ENCODE measurements around the gene HYAL2. TPM values are rescaled to one million over a fixed set of nuclear protein-coding genes. Genes with fewer than 3 reads are reported as not detected.

The HYAL2 gene
- total and polyA plus RNA-seq, 4 donors = 19.5 to 57.6 (median 33.2) TPM

- DNase-seq (ENCODE audit: low spot score) = no peak
- H3K9me3 ChIP-seq (ENCODE audit: control insufficient read depth in 4 of 4, low read length in 3 of 4) = no peaks in the 10 kb centered on the region
- H3K27me3 ChIP-seq (ENCODE audit: control insufficient read depth in 4 of 4, insufficient read depth in 4 of 4, low read length in 3 of 4) = no peaks in the 10 kb centered on the region
- no peaks in the 10 kb centered on the region for H3K36me3 ChIP-seq (ENCODE audit: control insufficient read depth in 4 of 4, insufficient read depth in 3 of 4, low read depth in 1 of 4, low read length in 3 of 4)
- no peak within 1 kb of the TSS for H3K4me3 ChIP-seq (ENCODE audit: low read depth in 1 of 3, low read length in 3 of 3)
- 62% methylated on average over 21 of the region's 21 CpGs for whole genome bisulfite sequencing
- no peak within 1 kb of the TSS for H3K27ac ChIP-seq (ENCODE audit: low read depth in 1 of 2, low read length in 2 of 2)
- TF ChIP-seq ZBTB33 (IDR thresholded peaks at IDR 0.05) (no peak), YY1 (IDR thresholded peaks at IDR 0.05) (no peak), HNF4A (conservative IDR thresholded peaks at IDR 0.05) (no peak), HNF4G (IDR thresholded peaks at IDR 0.05) (no peak), GABPA (IDR thresholded peaks at IDR 0.05 in 1 of 2, conservative IDR thresholded peaks at IDR 0.05 in 1 of 2) (no peak), MAX (IDR thresholded peaks at IDR 0.05) (no peak), SP1 (IDR thresholded peaks at IDR 0.05) (no peak), ATF3 (IDR thresholded peaks at IDR 0.05) (no peak)
- no peak within 1 kb of the TSS for H3K9ac ChIP-seq (ENCODE audit: low read depth in 1 of 2, low read length in 2 of 2)
- H3K4me1 ChIP-seq (ENCODE audit: control insufficient read depth in 4 of 4, insufficient read depth in 4 of 4, low read length in 3 of 4) = peaks cover 1 to 41% (median 17%) of the 10 kb centered on the region in 4 donors
Measured at GRCh38 chr3:50268703-50269451, 53.7 kb downstream of the HYAL2 start, which contains the start of gene SEMA3B. SEMA3B (plus strand) TSS chr3:50269147; CDS start chr3:50269241, 94 bp downstream.

GRCh38 chr3:50268276-50268675 lies 54.3 kb downstream of the HYAL2 start:
- H3K4me3 ChIP-seq (ENCODE audit: low read depth in 1 of 3, low read length in 3 of 3) = no peak overlapping the region
- H3K27ac ChIP-seq (ENCODE audit: low read depth in 1 of 2, low read length in 2 of 2) = no peak overlapping the region
- TF ChIP-seq HNF4G (IDR thresholded peaks at IDR 0.05) = no peak
- no peak for TF ChIP-seq YY1 (IDR thresholded peaks at IDR 0.05)
- no peak for TF ChIP-seq FOXA2 (IDR thresholded peaks at IDR 0.05)
- TF ChIP-seq HNF4A (conservative IDR thresholded peaks at IDR 0.05) = no peak
- TF ChIP-seq MAX (IDR thresholded peaks at IDR 0.05) = no peak
- no peak for TF ChIP-seq EGR1 (IDR thresholded peaks at IDR 0.05; ENCODE audit: low read depth in 2 of 2)
- TF ChIP-seq FOXA1 (IDR thresholded peaks at IDR 0.05) = no peak
- TF ChIP-seq RXRA (IDR thresholded peaks at IDR 0.05) = no peak
- no peak for TF ChIP-seq SP1 (IDR thresholded peaks at IDR 0.05)
- no peak for TF ChIP-seq JUND (IDR thresholded peaks at IDR 0.05)
- no peak for TF ChIP-seq NR2F2 (IDR thresholded peaks at IDR 0.05)
- TF ChIP-seq ATF3 (IDR thresholded peaks at IDR 0.05) = no peak
- no peak for TF ChIP-seq TAF1 (conservative IDR thresholded peaks at IDR 0.05)
- TF ChIP-seq CTCF (IDR thresholded peaks at IDR 0.05; ENCODE audit: low read depth, low read length, missing input control) = no peak
- TF ChIP-seq REST (IDR thresholded peaks at IDR 0.05) = no peak
- TF ChIP-seq GABPA (IDR thresholded peaks at IDR 0.05 in 1 of 2, conservative IDR thresholded peaks at IDR 0.05 in 1 of 2) = no peak
- no peak for TF ChIP-seq RAD21 (IDR thresholded peaks at IDR 0.05)
- no peak for TF ChIP-seq ZBTB33 (IDR thresholded peaks at IDR 0.05)
- H3K9me3 ChIP-seq (ENCODE audit: control insufficient read depth in 4 of 4, low read length in 3 of 4) = no peaks in the 10 kb centered on the region
- no peaks in the 10 kb centered on the region for H3K36me3 ChIP-seq (ENCODE audit: control insufficient read depth in 4 of 4, insufficient read depth in 3 of 4, low read depth in 1 of 4, low read length in 3 of 4)
- 68% methylated on average over 3 of the region's 3 CpGs for WGBS
- no peak overlapping the region for H3K9ac ChIP-seq (ENCODE audit: low read depth in 1 of 2, low read length in 2 of 2)
- no peak for DNase-seq (ENCODE audit: low spot score)
- peaks cover 1 to 38% (median 13%) of the 10 kb centered on the region in 4 donors for H3K4me1 ChIP-seq (ENCODE audit: control insufficient read depth in 4 of 4, insufficient read depth in 4 of 4, low read length in 3 of 4)
- H3K27me3 ChIP-seq (ENCODE audit: control insufficient read depth in 4 of 4, insufficient read depth in 4 of 4, low read length in 3 of 4) = no peaks in the 10 kb centered on the region

Data from liver (tissue), 9 donors.